IPS-15b (cell line): ENCODE results near the gene RARS1.

Experiments used
- H3K27me3 ChIP-seq: one replicate; pipeline ENCODE4 v1.6.1; 2013; ENCODE audit warnings: low read length; ENCODE audit not compliant: control insufficient read depth, insufficient read depth
- H3K36me3 ChIP-seq: one replicate; pipeline ENCODE4 v1.6.1; 2013; ENCODE audit warnings: low read length; ENCODE audit not compliant: control insufficient read depth, insufficient read depth
- H3K4me1 ChIP-seq: one replicate; pipeline ENCODE4 v1.6.1; 2013; ENCODE audit warnings: mild to moderate bottlenecking, low read length; ENCODE audit not compliant: control insufficient read depth, insufficient read depth
- H3K4me3 ChIP-seq: one replicate; pipeline ENCODE4 v1.5.1; 2013; ENCODE audit warnings: low read depth, low read length
- H3K9ac ChIP-seq: one replicate; pipeline ENCODE4 v1.6.1; 2013; ENCODE audit warnings: low read depth, mild to moderate bottlenecking, low read length
- H3K9me3 ChIP-seq: one replicate; pipeline ENCODE4 v1.6.1; 2013; ENCODE audit warnings: mild to moderate bottlenecking, low read length; ENCODE audit not compliant: control insufficient read depth, insufficient read depth

RARS1 gene

DNA sequence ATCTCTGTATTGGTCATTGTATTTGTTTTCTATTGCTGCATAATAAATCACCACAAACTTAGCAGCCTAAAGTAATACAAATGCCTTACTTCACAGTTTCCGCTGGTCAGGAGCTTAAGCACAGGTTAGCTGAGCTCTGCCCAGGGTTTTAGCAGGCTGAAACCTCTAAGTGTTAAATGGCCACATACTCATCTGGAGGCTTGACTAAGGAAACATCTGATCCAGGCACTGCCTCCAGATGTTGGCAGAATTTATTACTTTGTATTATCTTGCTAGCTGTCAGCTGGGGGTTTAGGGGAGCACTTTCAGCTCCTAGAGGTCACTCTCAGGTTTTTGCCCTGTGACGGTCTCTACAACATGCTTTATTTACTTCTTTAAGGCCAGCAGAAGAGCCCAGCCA is 23.2 kb upstream of the RARS1 start:
- Histone ChIP-seq H3K27me3 (no peaks in the 10 kb centered on the region), H3K9ac (no peak overlapping the region), H3K9me3 (no peaks in the 10 kb centered on the region), H3K4me1 (no peaks in the 10 kb centered on the region), H3K4me3 (no peak overlapping the region), H3K36me3 (peaks cover 13% of the 10 kb centered on the region)

GRCh38 chr5:168464214-168464613 is 22.1 kb upstream of the RARS1 start:
- Histone ChIP-seq H3K27me3 (no peaks in the 10 kb centered on the region), H3K9ac (no peak overlapping the region), H3K36me3 (peaks cover 13% of the 10 kb centered on the region), H3K4me3 (no peak overlapping the region), H3K4me1 (no peaks in the 10 kb centered on the region), H3K9me3 (no peaks in the 10 kb centered on the region)

- H3K9me3 ChIP-seq = no peaks in the 10 kb centered on the region
- no peaks in the 10 kb centered on the region for H3K4me1 ChIP-seq
- H3K36me3 ChIP-seq = peaks cover 11% of the 10 kb centered on the region
- no peaks in the 10 kb centered on the region for H3K27me3 ChIP-seq
- H3K9ac ChIP-seq = no peak overlapping the region
- no peak overlapping the region for H3K4me3 ChIP-seq
Observed at GRCh38 chr5:168464641-168465040, 21.6 kb upstream of the RARS1 start.

- H3K36me3 ChIP-seq = peaks cover 8% of the 10 kb centered on the region
- no peaks in the 10 kb centered on the region for H3K4me1 ChIP-seq
- no peaks in the 10 kb centered on the region for H3K9me3 ChIP-seq
- no peak overlapping the region for H3K9ac ChIP-seq
- H3K4me3 ChIP-seq = no peak overlapping the region
- H3K27me3 ChIP-seq = no peaks in the 10 kb centered on the region
Observed at GRCh38 chr5:168467755-168468330, 18.4 kb upstream of the RARS1 start.

- Histone ChIP-seq H3K9ac (no peak overlapping the region), H3K36me3 (peaks cover 8% of the 10 kb centered on the region), H3K9me3 (no peaks in the 10 kb centered on the region)
Observed at GRCh38 chr5:168468836-168469235, 17.4 kb upstream of the RARS1 start.

DNA sequence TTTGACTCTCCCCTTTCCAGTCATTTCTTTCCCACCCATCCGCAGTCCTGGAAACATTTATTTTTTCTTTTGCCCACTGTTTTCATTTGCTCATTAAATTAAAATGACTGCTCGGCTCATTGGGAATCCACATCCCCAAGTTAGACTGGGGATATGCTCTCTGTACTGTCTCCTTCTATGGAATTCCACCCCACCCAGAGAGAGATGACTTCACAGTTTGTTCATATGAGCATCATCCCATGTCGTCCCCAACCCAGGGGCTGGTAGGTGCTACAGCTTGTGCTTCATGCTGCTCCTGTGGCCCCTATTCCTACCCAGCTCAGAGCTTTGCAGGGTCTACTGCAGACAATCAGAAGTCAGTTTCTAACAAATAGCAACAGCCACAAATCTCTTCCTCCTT is 16.5 kb upstream of the RARS1 start:
- H3K9me3 ChIP-seq = no peaks in the 10 kb centered on the region
- H3K4me1 ChIP-seq = no peaks in the 10 kb centered on the region
- H3K36me3 ChIP-seq = peaks cover 3% of the 10 kb centered on the region
- no peak overlapping the region for H3K4me3 ChIP-seq
- H3K9ac ChIP-seq = no peak overlapping the region
- no peaks in the 10 kb centered on the region for H3K27me3 ChIP-seq

More at GRCh38 chr5:168468836-168469235, 17.4 kb upstream of the RARS1 start:
- Histone ChIP-seq H3K4me1 (no peaks in the 10 kb centered on the region), H3K4me3 (no peak overlapping the region), H3K27me3 (no peaks in the 10 kb centered on the region)

DNA sequence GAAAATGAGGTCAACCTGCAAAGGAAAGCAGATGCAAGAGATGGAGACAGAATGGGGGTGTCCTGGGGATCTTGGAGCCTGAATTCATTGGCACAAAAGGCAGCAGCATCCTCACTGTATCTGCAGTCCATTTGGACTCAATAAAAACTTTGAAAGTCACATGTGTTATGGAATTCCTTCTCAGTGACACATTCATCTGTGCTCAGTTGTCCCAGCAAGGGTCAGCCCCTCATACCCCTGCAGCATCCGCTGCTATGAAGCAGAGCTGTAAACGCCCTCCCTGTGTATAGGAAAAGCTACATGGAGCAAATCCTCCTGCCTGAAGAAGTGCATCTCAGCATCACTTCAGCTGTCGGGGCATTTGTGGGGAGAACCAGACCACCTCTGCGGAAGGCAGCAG is 14.5 kb upstream of the RARS1 start:
- Histone ChIP-seq H3K4me3 (no peak overlapping the region), H3K4me1 (no peaks in the 10 kb centered on the region), H3K27me3 (no peaks in the 10 kb centered on the region), H3K9me3 (no peaks in the 10 kb centered on the region), H3K9ac (no peak overlapping the region), H3K36me3 (peaks cover 3% of the 10 kb centered on the region)

GRCh38 chr5:168472329-168472728 is 13.9 kb upstream of the RARS1 start:
- Histone ChIP-seq H3K27me3 (no peaks in the 10 kb centered on the region), H3K4me1 (no peaks in the 10 kb centered on the region), H3K9me3 (no peaks in the 10 kb centered on the region), H3K36me3 (peaks cover 3% of the 10 kb centered on the region), H3K9ac (no peak overlapping the region), H3K4me3 (no peak overlapping the region)

DNA sequence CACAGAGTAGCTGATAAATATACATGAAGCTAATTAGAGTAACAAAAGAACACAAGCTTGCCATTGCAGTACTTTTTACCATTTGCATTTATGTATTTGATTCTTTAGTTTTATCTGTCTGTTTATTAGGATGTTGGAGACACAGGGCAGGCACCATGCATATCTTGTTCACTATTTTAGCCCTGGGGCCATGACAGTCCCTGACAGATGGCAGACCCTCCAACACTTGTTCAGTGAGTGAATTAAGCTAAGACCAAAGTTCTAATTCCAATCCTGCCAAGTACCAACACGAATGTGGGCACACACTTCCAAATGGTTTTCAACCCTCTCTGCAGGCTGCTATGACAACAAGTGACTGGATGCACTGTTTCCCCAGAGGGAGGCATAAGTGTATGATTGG is 12.0 kb upstream of the RARS1 start:
- Histone ChIP-seq H3K4me3 (no peak overlapping the region), H3K9ac (no peak overlapping the region), H3K4me1 (no peaks in the 10 kb centered on the region), H3K27me3 (no peaks in the 10 kb centered on the region), H3K9me3 (no peaks in the 10 kb centered on the region), H3K36me3 (no peaks in the 10 kb centered on the region)

DNA sequence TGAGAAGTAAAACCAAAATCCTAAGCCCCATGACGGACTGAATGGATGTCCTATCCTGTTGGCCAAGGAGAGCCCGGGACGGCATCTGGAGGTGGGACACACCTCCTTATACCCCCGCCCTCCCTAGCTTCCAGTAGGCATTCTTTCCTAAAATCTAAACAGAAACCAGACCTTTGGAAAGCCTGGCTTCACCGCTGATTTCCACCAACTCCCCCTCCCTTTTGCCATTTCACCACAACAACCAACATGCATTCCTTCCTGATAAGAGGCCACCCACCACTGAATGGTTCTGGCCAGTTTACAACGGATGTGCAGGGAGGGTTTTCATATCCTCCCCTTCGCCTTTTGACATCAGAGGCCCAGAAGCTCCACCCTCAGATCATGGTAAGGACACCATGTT is 9.2 kb upstream of the RARS1 start:
- Histone ChIP-seq H3K4me3 (no peak overlapping the region), H3K4me1 (no peaks in the 10 kb centered on the region), H3K36me3 (no peaks in the 10 kb centered on the region), H3K9me3 (no peaks in the 10 kb centered on the region), H3K27me3 (no peaks in the 10 kb centered on the region), H3K9ac (no peak overlapping the region)

- Histone ChIP-seq H3K36me3 (no peaks in the 10 kb centered on the region), H3K9ac (no peak overlapping the region), H3K4me1 (no peaks in the 10 kb centered on the region), H3K4me3 (no peak overlapping the region), H3K27me3 (no peaks in the 10 kb centered on the region), H3K9me3 (no peaks in the 10 kb centered on the region)
Observed at GRCh38 chr5:168479166-168479565, 7.1 kb upstream of the RARS1 start.

GRCh38 chr5:168480601-168481000 is 5.7 kb upstream of the RARS1 start:
- Histone ChIP-seq H3K9ac (no peak overlapping the region), H3K9me3 (no peaks in the 10 kb centered on the region), H3K4me3 (no peak overlapping the region), H3K27me3 (no peaks in the 10 kb centered on the region), H3K4me1 (no peaks in the 10 kb centered on the region), H3K36me3 (no peaks in the 10 kb centered on the region)
